Measurements from ENCODE around the gene SWAP70.

The SWAP70 gene

GRCh38 chr11:9719566-9720289, 55.9 kb downstream of the SWAP70 start:
- TF ChIP-seq, protein P1, sequence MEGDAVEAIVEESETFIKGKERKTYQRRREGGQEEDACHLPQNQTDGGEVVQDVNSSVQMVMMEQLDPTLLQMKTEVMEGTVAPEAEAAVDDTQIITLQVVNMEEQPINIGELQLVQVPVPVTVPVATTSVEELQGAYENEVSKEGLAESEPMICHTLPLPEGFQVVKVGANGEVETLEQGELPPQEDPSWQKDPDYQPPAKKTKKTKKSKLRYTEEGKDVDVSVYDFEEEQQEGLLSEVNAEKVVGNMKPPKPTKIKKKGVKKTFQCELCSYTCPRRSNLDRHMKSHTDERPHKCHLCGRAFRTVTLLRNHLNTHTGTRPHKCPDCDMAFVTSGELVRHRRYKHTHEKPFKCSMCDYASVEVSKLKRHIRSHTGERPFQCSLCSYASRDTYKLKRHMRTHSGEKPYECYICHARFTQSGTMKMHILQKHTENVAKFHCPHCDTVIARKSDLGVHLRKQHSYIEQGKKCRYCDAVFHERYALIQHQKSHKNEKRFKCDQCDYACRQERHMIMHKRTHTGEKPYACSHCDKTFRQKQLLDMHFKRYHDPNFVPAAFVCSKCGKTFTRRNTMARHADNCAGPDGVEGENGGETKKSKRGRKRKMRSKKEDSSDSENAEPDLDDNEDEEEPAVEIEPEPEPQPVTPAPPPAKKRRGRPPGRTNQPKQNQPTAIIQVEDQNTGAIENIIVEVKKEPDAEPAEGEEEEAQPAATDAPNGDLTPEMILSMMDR (conservative IDR thresholded peaks at IDR 0.05; ENCODE audit: low read depth, low read length): no peak
- H3K4me3 ChIP-seq (ENCODE audit: low read depth, low read length): no peak overlapping the region
- DNase-seq (ENCODE audit: low read depth): no peak

DNA sequence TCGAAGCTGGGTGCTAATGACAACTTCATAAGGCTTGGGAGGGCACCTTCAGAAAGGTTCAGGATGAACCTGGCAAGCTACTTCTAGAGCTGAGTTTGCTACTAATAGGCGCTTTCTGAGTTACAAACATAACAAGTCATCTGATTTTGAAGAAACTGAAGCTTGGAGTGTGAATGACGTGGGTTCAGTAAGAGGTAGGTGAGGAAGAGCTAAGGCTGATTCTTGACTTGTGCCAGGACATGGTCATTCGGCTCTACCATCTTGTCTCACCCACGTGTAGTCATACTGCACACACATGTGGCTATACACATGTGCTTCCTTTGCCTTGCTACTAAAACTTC, 56.4 kb downstream of the SWAP70 start:
- H3K4me3 ChIP-seq (ENCODE audit: low read depth, low read length): no peak overlapping the region
- no peak for DNase-seq (ENCODE audit: low read depth)
- TF ChIP-seq, protein P1 (conservative IDR thresholded peaks at IDR 0.05; ENCODE audit: low read depth, low read length): no peak

GRCh38 chr11:9722023-9722422, 58.1 kb downstream of the SWAP70 start:
- H3K4me3 ChIP-seq (ENCODE audit: low read depth, low read length): no peak overlapping the region
- no peak for DNase-seq (ENCODE audit: low read depth)
- TF ChIP-seq, protein P1 (conservative IDR thresholded peaks at IDR 0.05; ENCODE audit: low read depth, low read length): no peak

DNA sequence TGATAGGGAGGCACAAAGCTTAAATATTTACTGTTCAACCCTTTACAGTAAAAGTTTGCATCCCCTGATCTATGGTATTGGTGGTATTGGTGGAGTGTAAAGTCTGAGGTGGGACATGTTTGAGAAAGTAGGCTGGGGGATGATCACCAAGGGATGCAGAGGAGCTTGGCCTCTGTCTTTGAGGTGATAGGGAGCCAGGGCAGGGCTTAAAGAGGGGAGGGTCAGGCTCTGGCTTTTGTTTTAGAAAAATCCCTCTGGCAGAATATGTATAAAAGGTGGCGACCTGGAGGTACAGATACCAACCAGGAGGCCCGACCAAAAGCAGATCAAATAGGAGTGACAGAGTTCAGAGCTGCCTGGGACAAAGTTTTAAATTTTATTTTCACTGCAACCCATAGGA, 59.0 kb downstream of the SWAP70 start:
- no peak for DNase-seq (ENCODE audit: low read depth)
- TF ChIP-seq, protein P1 (conservative IDR thresholded peaks at IDR 0.05; ENCODE audit: low read depth, low read length): no peak
- H3K4me3 ChIP-seq (ENCODE audit: low read depth, low read length): no peak overlapping the region

DNA sequence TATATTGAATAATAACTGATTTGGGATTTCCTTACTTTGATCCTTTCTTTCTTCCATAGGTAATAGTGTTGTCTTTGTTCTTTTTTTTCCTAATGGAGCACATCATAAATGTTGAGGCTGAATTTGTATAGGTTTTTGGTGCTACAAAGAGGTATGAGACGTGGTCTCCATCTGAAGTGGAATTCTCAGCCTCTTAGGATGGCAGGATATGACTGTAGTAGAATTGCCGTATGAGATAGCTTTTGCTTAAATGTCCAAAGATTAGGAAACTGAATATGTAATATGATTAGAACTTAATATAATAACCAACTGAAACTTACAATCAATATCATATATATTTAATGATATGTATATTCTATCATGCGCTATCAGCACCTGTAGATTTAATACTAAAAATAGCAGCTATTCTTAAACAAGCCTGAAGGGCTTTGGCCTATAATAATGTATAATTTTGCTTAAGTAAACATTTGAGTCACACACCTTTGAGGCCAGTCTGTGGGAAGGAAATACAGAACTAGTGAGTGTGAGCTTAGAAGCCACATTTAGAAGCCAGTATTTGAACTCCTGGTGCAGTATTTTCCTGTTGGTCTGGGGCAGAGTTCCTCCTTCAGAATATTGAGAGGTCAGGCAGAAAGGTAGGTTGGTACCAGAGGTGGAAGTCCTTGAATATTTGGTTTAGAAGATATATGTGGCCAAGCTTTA, 62.6 kb downstream of the SWAP70 start:
- TF ChIP-seq, protein P1 (conservative IDR thresholded peaks at IDR 0.05; ENCODE audit: low read depth, low read length): no peak

GRCh38 chr11:9728058-9728457, 64.2 kb downstream of the SWAP70 start:
- no peak for DNase-seq (ENCODE audit: low read depth)
- no peak overlapping the region for H3K4me3 ChIP-seq (ENCODE audit: low read depth, low read length)
- TF ChIP-seq, protein P1 (conservative IDR thresholded peaks at IDR 0.05; ENCODE audit: low read depth, low read length): no peak

More for the DNA sequence above, 62.6 kb downstream of the SWAP70 start:
- no peak overlapping the region for H3K4me3 ChIP-seq (ENCODE audit: low read depth, low read length)
- DNase-seq (ENCODE audit: low read depth): peak; percentile 76

DNA sequence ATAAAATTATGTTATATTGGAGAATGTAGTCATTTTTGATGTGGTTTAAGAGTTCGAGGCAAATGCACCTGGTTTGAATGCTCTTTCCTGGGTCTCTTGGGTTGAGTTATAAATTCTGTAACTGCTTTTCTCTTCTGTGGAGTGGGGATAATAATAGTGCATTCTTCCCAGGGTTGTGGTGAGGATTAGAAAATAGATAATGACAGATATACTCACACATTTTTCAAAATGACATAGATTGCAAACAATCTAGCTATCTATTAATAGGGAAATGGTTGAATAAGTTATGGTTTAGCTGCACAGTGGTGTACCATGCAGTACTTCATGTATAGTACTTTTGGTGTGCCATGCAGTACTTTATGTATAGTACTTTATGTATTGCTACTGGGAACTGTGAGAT, 67.4 kb downstream of the SWAP70 start:
- TF ChIP-seq, protein P1 (conservative IDR thresholded peaks at IDR 0.05; ENCODE audit: low read depth, low read length): no peak
- no peak for DNase-seq (ENCODE audit: low read depth)
- no peak overlapping the region for H3K4me3 ChIP-seq (ENCODE audit: low read depth, low read length)

Data from choroid plexus epithelial cell (primary cell).